Left lung (tissue), 10 donors: ENCODE measurements around the gene CWC27. TPM values are rescaled to one million over a fixed set of nuclear protein-coding genes. Genes with fewer than 3 reads are reported as not detected.
A peak's percentile ranks its signal among the peaks of the same experiment; 100 is the strongest.

Source experiments
- ATAC-seq: fragments of 200-7000 bp; cut with Tn5 transposase; one replicate; pipeline ENCODE4 v1.9.1; 2020; ENCODE audit warnings: moderate library complexity
- DNase-seq, 4 donors: peaks; one replicate each; pipeline ENCODE4 v3.0.0-alpha.2; 2013 to 2020
- H3K27ac ChIP-seq, 2 donors: fragments of 200-600 bp; sonication (generic) in 1 of 2; one replicate each; pipeline versions ENCODE4 v1.5.0 to v1.8.0; 2020 to 2021
- H3K27me3 ChIP-seq, 2 donors: fragments of 200-600 bp; sonication (generic) in 1 of 2; one replicate each; pipeline versions ENCODE4 v1.5.0 to v1.8.0; 2020 to 2021
- H3K36me3 ChIP-seq, 2 donors: fragments of 200-600 bp; sonication (generic) in 1 of 2; one replicate each; pipeline versions ENCODE4 v1.5.0 to v1.8.0; 2020 to 2021
- H3K4me1 ChIP-seq, 2 donors: fragments of 200-600 bp; one replicate each; pipeline ENCODE4 v1.8.0; 2021
- H3K4me3 ChIP-seq, 2 donors: fragments of 200-600 bp; sonication (generic) in 1 of 2; one replicate each; pipeline versions ENCODE4 v1.5.0 to v1.8.0; 2020 to 2021; ENCODE audit warnings: mild to moderate bottlenecking in 1 of 2
- H3K9me3 ChIP-seq, 2 donors: fragments of 200-600 bp; sonication (generic) in 1 of 2; one replicate each; pipeline versions ENCODE4 v1.5.0 to v1.8.0; 2020 to 2021
- intact Hi-C, 2 donors: fragments of 100-400 bp; cut with DNase I; formaldehyde crosslinking; loops; one replicate each; pipeline versions ENCODE4 v1.11.2 to v1.14.2; 2022
- polyA plus RNA-seq, 6 donors: library from polyadenylated mRNA; unstranded; fragments of 120-200 nt; gene quantifications; one replicate each; pipeline ENCODE4 v1.2.1, GENCODE V29; 2013; ENCODE audit not compliant: insufficient read length in 6 of 6
- total RNA-seq, 2 donors: library from RNA; stranded (reverse); fragmentation: NEBNext Ultra II Directional; extraction: Animal tissue kit (Norgen Biotek cat#: 25700); gene quantifications; one replicate each; pipeline ENCODE4 v1.2.1, GENCODE V29; 2021
- TF ChIP-seq, protein P1 (sequence below), 2 donors: fragments of 200-600 bp; sonication (generic) in 1 of 2; IDR thresholded peaks; one replicate each; pipeline versions ENCODE4 v1.5.0 to v1.8.0; 2021; ENCODE audit warnings: antibody characterized with exemption in 2 of 2
- donor health status: DM: no; HTN: yes; CAD: no.
- donor health status: DM: no; HTN: no; CAD: no.

Gene CWC27
- total and polyA plus RNA-seq, 8 donors, result 14.3 to 45.4 (median 36.3) TPM

DNA sequence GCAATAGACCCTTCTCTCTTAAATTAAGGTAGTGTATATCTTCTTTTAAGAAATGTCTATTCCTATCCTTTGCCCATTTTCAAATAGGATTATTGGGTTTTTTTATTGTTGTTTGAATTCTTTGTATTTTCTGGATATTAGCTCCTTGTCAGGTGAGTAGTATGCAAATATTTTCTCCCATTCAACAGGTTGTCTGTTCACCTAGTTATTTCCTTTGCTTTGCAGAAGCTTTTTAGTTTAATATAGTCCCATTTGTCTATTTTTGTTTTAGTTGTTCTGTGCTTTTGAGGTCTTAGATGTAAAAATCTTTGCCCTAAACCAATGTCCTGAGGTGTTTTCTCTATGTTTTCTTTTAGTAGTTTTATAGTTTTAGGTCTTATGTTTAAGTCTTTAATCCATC is 104.7 kb downstream of the CWC27 start:
- Histone ChIP-seq H3K4me1 (no peaks in the 10 kb centered on the region), H3K9me3 (no peaks in the 10 kb centered on the region), H3K4me3 (no peak overlapping the region), H3K27me3 (no peaks in the 10 kb centered on the region), H3K27ac (no peak overlapping the region), H3K36me3 (no peaks in the 10 kb centered on the region)
- DNase-seq, result no peak
- ATAC-seq, result no peak
- intact Hi-C loops, result no loop called here
- TF ChIP-seq, protein P1, sequence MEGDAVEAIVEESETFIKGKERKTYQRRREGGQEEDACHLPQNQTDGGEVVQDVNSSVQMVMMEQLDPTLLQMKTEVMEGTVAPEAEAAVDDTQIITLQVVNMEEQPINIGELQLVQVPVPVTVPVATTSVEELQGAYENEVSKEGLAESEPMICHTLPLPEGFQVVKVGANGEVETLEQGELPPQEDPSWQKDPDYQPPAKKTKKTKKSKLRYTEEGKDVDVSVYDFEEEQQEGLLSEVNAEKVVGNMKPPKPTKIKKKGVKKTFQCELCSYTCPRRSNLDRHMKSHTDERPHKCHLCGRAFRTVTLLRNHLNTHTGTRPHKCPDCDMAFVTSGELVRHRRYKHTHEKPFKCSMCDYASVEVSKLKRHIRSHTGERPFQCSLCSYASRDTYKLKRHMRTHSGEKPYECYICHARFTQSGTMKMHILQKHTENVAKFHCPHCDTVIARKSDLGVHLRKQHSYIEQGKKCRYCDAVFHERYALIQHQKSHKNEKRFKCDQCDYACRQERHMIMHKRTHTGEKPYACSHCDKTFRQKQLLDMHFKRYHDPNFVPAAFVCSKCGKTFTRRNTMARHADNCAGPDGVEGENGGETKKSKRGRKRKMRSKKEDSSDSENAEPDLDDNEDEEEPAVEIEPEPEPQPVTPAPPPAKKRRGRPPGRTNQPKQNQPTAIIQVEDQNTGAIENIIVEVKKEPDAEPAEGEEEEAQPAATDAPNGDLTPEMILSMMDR (IDR thresholded peaks at IDR 0.05), result no peak

DNA sequence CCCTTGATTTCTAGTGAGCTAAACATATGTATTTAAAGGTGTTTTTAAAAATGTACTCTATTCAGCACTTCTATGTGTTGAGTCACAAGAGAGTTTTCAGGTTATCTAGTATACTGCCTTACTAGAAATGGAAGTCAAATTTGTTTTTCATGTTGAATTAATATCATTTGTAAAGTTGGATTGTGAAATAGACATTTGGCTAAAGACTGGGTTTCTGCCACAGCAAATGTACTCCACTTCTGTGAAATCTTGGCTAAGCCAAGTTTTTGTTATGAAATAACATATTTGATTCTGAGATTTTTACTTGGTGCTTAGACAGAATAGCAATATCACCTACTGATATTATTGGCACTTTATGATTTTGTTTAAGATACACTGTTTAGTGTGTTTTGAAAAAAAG is 106.0 kb downstream of the CWC27 start:
- no peaks in the 10 kb centered on the region for H3K4me1 ChIP-seq
- H3K36me3 ChIP-seq, result no peaks in the 10 kb centered on the region
- no peak overlapping the region for H3K4me3 ChIP-seq
- no peaks in the 10 kb centered on the region for H3K9me3 ChIP-seq
- intact Hi-C loops, result no loop called here
- DNase-seq (peak in 2 of 4 donors; percentile 37 to 52), ATAC-seq (no peak)
- TF ChIP-seq, protein P1 (IDR thresholded peaks at IDR 0.05), result no peak
- no peaks in the 10 kb centered on the region for H3K27me3 ChIP-seq
- no peak overlapping the region for H3K27ac ChIP-seq

DNA sequence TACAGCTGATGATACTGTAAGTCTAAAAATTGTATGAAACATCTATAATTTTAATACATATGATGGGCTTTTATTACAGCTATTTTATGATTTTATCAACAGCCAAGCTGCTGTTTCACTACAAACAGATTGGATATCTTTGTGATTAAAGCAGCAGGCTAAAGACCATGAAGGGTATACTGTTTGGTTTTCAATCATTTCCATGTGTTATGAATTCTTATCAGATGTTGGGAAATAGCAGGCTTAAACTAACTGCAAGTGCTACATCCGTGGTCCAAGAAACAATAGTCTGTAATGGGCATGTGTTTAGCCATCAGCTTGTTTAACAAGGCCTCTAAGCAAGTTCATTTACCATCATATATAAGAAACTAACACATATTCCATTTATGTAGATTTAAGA is 107.5 kb downstream of the CWC27 start:
- ATAC-seq, result no peak
- no peaks in the 10 kb centered on the region for H3K36me3 ChIP-seq
- no peak overlapping the region for H3K4me3 ChIP-seq
- no peak overlapping the region for H3K27ac ChIP-seq
- no peaks in the 10 kb centered on the region for H3K27me3 ChIP-seq
- H3K4me1 ChIP-seq, result no peaks in the 10 kb centered on the region
- DNase-seq, result no peak
- intact Hi-C loops, result no loop called here
- TF ChIP-seq, protein P1 (IDR thresholded peaks at IDR 0.05), result no peak
- no peaks in the 10 kb centered on the region for H3K9me3 ChIP-seq

DNA sequence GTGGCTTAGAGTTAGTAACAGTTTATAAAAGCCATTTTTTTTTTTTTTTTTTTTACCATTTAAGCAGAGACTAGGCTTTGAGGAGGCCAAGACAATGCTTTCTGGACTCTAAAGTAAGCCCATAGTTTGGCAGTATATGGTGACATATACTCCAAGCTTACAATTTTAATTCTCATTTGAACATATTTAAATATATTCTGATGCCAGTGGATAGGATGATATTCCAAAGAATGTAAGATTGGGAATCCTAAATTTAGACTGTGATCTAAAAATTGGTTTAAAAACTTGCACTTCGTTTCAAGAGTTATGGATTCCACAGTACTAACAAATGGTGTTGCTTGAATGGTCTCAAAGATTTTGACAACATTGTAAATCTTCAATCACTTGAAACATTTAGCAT is 112.1 kb downstream of the CWC27 start:
- ATAC-seq, result no peak

DNA sequence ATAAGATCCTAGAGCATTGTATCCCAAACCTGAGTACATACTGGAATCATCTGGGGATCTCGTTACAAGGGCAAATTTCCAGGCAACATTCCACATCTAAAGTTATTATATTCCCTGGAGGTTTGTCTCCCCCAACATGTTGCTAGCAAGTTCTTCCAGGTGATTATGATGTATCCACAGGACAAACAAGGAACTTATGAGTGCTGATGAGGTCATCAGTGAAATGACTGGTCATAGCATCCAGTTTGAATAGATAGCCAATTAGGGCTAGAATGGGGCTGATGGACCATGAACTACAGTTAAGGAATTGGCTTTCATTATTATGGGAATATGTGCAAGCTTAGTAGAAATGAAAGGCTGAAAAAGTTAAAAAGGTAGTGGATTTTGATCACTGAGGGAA is 115.2 kb downstream of the CWC27 start:
- DNase-seq (no peak), ATAC-seq (no peak)
- Histone ChIP-seq H3K9me3 (no peaks in the 10 kb centered on the region), H3K27me3 (no peaks in the 10 kb centered on the region), H3K4me1 (no peaks in the 10 kb centered on the region), H3K27ac (no peak overlapping the region), H3K36me3 (no peaks in the 10 kb centered on the region), H3K4me3 (no peak overlapping the region)
- TF ChIP-seq, protein P1 (IDR thresholded peaks at IDR 0.05), result no peak
- intact Hi-C loops, result no loop called here

More for the DNA sequence above, 112.1 kb downstream of the CWC27 start:
- Histone ChIP-seq H3K36me3 (no peaks in the 10 kb centered on the region), H3K4me1 (no peaks in the 10 kb centered on the region), H3K27me3 (no peaks in the 10 kb centered on the region), H3K9me3 (no peaks in the 10 kb centered on the region), H3K27ac (no peak overlapping the region), H3K4me3 (no peak overlapping the region)
- no peak for DNase-seq
- intact Hi-C loops, result no loop called here
- TF ChIP-seq, protein P1 (IDR thresholded peaks at IDR 0.05), result no peak
